ENCODE measurements around the gene FMR1. TPM values are rescaled to one million over a fixed set of nuclear protein-coding genes. Genes with fewer than 3 reads are reported as not detected.

FMR1 gene
- total RNA-seq, 1 donor from 2014 or later: 45.4 TPM

GRCh38 chrX:147902270-147902669 lies 9.4 kb upstream of the FMR1 start:
- H3K4me3 Mint-ChIP-seq (ENCODE audit: unreplicated experiment): no peak overlapping the region
- no peak overlapping the region for H3K27ac Mint-ChIP-seq (ENCODE audit: unreplicated experiment)
- TF ChIP-seq CTCF (IDR thresholded peaks at IDR 0.05; ENCODE audit: partially characterized antibody, unreplicated experiment): no peak
- no peaks in the 10 kb centered on the region for H3K36me3 Mint-ChIP-seq (ENCODE audit: unreplicated experiment)
- no peaks in the 10 kb centered on the region for H3K9me3 Mint-ChIP-seq (ENCODE audit: unreplicated experiment)
- no peaks in the 10 kb centered on the region for H3K27me3 Mint-ChIP-seq (ENCODE audit: unreplicated experiment)
- no peak for DNase-seq
- H3K4me1 Mint-ChIP-seq (ENCODE audit: low read depth, unreplicated experiment): no peaks in the 10 kb centered on the region

GRCh38 chrX:147908106-147908505 lies 3.6 kb upstream of the FMR1 start:
- no peak for TF ChIP-seq CTCF (IDR thresholded peaks at IDR 0.05; ENCODE audit: partially characterized antibody, unreplicated experiment)
- Mint-ChIP-seq H3K9me3 (ENCODE audit: unreplicated experiment) (peaks cover 2% of the 10 kb centered on the region), H3K27me3 (ENCODE audit: unreplicated experiment) (peaks cover 2% of the 10 kb centered on the region), H3K27ac (ENCODE audit: unreplicated experiment) (peak overlapping the region; percentile 23), H3K4me1 (ENCODE audit: low read depth, unreplicated experiment) (peaks cover 6% of the 10 kb centered on the region), H3K36me3 (ENCODE audit: unreplicated experiment) (no peaks in the 10 kb centered on the region), H3K4me3 (ENCODE audit: unreplicated experiment) (no peak overlapping the region)
- DNase-seq: no peak

DNA sequence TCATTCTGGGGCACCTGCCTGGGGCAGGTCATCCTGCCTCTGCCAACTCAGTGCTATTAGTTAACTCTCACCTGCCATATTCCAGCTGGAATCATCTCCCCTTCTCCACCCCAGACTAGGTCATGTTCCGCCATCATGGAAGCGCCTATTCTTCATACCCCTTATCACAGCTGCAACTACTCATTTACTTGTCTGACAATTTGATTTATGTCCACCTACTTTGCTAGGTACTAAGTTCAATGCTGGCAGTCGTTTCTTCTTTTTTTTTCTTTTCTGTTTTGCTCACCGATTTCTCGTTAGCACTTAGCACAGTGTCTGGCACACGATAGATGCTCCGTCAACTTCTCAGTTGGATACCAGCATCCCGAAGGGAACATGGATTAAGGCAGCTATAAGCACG lies 1.1 kb upstream of the FMR1 start:
- H3K27me3 Mint-ChIP-seq (ENCODE audit: unreplicated experiment): peaks cover 2% of the 10 kb centered on the region
- peaks cover 2% of the 10 kb centered on the region for H3K9me3 Mint-ChIP-seq (ENCODE audit: unreplicated experiment)

GRCh38 chrX:147912093-147912801 lies 528 bp downstream of the FMR1 start:
- DNase-seq: peak; percentile 33
- H3K27me3 Mint-ChIP-seq (ENCODE audit: unreplicated experiment): peaks cover 2% of the 10 kb centered on the region
- H3K4me3 Mint-ChIP-seq (ENCODE audit: unreplicated experiment): peak overlapping the region; percentile 98
- no peak for TF ChIP-seq CTCF (IDR thresholded peaks at IDR 0.05; ENCODE audit: partially characterized antibody, unreplicated experiment)
- H3K4me1 Mint-ChIP-seq (ENCODE audit: low read depth, unreplicated experiment): peaks cover 13% of the 10 kb centered on the region
- peaks cover 2% of the 10 kb centered on the region for H3K9me3 Mint-ChIP-seq (ENCODE audit: unreplicated experiment)
- H3K27ac Mint-ChIP-seq (ENCODE audit: unreplicated experiment): peak overlapping the region; percentile 92
- no peaks in the 10 kb centered on the region for H3K36me3 Mint-ChIP-seq (ENCODE audit: unreplicated experiment)

More for the DNA sequence above, 1.1 kb upstream of the FMR1 start:
- H3K36me3 Mint-ChIP-seq (ENCODE audit: unreplicated experiment): no peaks in the 10 kb centered on the region
- DNase-seq: no peak
- H3K4me1 Mint-ChIP-seq (ENCODE audit: low read depth, unreplicated experiment): peaks cover 12% of the 10 kb centered on the region
- H3K27ac Mint-ChIP-seq (ENCODE audit: unreplicated experiment): no peak overlapping the region
- TF ChIP-seq CTCF (IDR thresholded peaks at IDR 0.05; ENCODE audit: partially characterized antibody, unreplicated experiment): no peak
- no peak overlapping the region for H3K4me3 Mint-ChIP-seq (ENCODE audit: unreplicated experiment)

GRCh38 chrX:147913570-147913969 lies 1.9 kb downstream of the FMR1 start:
- Mint-ChIP-seq H3K27ac (ENCODE audit: unreplicated experiment) (no peak overlapping the region), H3K9me3 (ENCODE audit: unreplicated experiment) (peaks cover 1% of the 10 kb centered on the region), H3K4me3 (ENCODE audit: unreplicated experiment) (peak overlapping the region; percentile 98), H3K36me3 (ENCODE audit: unreplicated experiment) (no peaks in the 10 kb centered on the region), H3K27me3 (ENCODE audit: unreplicated experiment) (peaks cover 2% of the 10 kb centered on the region), H3K4me1 (ENCODE audit: low read depth, unreplicated experiment) (peaks cover 18% of the 10 kb centered on the region)
- TF ChIP-seq CTCF (IDR thresholded peaks at IDR 0.05; ENCODE audit: partially characterized antibody, unreplicated experiment): no peak
- DNase-seq: no peak

All from glutamatergic neuron (in vitro differentiated cells).